Tibial nerve (tissue), 4 donors: ENCODE data around the gene FCER1G. TPM values are rescaled to one million over a fixed set of nuclear protein-coding genes. Genes with fewer than 3 reads are reported as not detected.

ENCODE experiments used
- DNase-seq, 2 donors: peaks; one replicate each; pipeline ENCODE4 v3.0.0-alpha.2; 2019; ENCODE audit warnings: low spot score in 2 of 2
- H3K27ac ChIP-seq, 4 donors: fragments of 200-600 bp; sonication (generic) in 3 of 4; one replicate each; pipeline ENCODE4 v1.5.1; 2017 to 2019; ENCODE audit warnings: mild to moderate bottlenecking in 1 of 4
- H3K27me3 ChIP-seq, 2 donors: fragments of 200-600 bp; sonication (generic) in 1 of 2; one replicate each; pipeline versions ENCODE4 v1.5.1 to v1.6.0; 2017 to 2019
- H3K36me3 ChIP-seq, 3 donors: fragments of 200-600 bp; sonication (generic); one replicate each; pipeline ENCODE4 v1.5.1; 2018 to 2019
- H3K4me1 ChIP-seq, 4 donors: fragments of 200-600 bp; sonication (generic) in 3 of 4; one replicate each; pipeline ENCODE4 v1.5.1; 2017 to 2019
- H3K4me3 ChIP-seq, 4 donors: fragments of 200-600 bp; sonication (generic) in 3 of 4; one replicate each; pipeline ENCODE4 v1.5.1; 2017 to 2019; ENCODE audit warnings: mild to moderate bottlenecking in 1 of 4, moderate library complexity in 1 of 4
- H3K9me3 ChIP-seq, 4 donors: fragments of 200-600 bp; sonication (generic) in 3 of 4; one replicate each; pipeline ENCODE4 v1.5.1; 2017 to 2019
- EP300 ChIP-seq, 2 donors: sonication (generic); formaldehyde crosslinking; IDR thresholded peaks; one replicate each; pipeline ENCODE4 v1.6.1; 2017; ENCODE audit warnings: antibody characterized with exemption in 2 of 2, mild to moderate bottlenecking in 1 of 2
- POLR2A ChIP-seq, 2 donors: fragments of 450-650 bp; IDR thresholded peaks; one replicate each; pipeline ENCODE4 v1.6.1; 2017; ENCODE audit warnings: antibody characterized with exemption in 2 of 2, mild to moderate bottlenecking in 2 of 2, moderate library complexity in 2 of 2
- WGBS, 2 donors: methylation state at CpG; one replicate each; pipeline ENCODE4 v1.1.5; 2018; 5-methylcytosine and 5-hydroxymethylcytosine counted together
- total RNA-seq, 4 donors: library from RNA; depleted of rRNA; stranded (reverse); fragments of >200 nt; gene quantifications; one replicate each; pipeline ENCODE4 v1.1.0, GENCODE V29; 2016
- TF ChIP-seq, protein P1 (sequence below), 5 experiments: fragments of 200-600 bp in 3 of 5; fragments of 450-650 bp in 2 of 5; sonication (generic) in 3 of 5; IDR thresholded peaks; one replicate each; pipeline ENCODE4 v1.5.1; 2016 to 2019; ENCODE audit warnings: antibody characterized with exemption in 5 of 5, mild to moderate bottlenecking in 3 of 5, moderate library complexity in 2 of 5

The FCER1G gene
- total RNA-seq, 4 donors from 2014 or later = 40.6 to 190 (median 50.9) TPM

DNA sequence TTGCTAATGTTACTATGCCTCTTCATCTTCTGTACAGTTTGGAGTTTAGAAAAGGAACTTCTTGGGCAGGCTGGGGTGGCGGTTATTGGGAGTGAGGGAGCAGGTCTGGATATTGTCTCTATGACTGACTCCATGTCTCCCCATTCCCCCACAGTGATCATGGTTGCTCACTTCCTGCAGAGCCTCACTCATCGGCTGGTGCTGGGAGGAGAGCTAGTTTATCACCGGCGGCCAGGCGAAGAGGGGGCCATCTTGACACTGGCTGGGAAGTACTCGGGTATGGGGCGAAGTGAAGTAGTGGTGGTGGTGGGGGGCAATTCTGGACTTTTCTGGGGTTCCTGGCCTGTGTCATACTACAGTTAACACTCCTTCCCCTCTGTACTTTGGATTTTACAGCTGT, 12.9 kb downstream of the FCER1G start:
- H3K27me3 ChIP-seq = no peaks in the 10 kb centered on the region
- H3K4me3 ChIP-seq = no peak overlapping the region
- H3K27ac ChIP-seq = peak overlapping the region in 1 of 4 donors; percentile 29
- H3K9me3 ChIP-seq = no peaks in the 10 kb centered on the region
- no peak for TF ChIP-seq POLR2A (IDR thresholded peaks at IDR 0.05)
- peaks cover 0 to 30% (median 0%) of the 10 kb centered on the region in 3 donors for H3K36me3 ChIP-seq
- WGBS, 2 donors = 86 to 87% methylated on average over 7 of the region's 7 CpGs
- DNase-seq = no peak
- peaks cover 5 to 27% (median 18%) of the 10 kb centered on the region in 4 donors for H3K4me1 ChIP-seq

DNA sequence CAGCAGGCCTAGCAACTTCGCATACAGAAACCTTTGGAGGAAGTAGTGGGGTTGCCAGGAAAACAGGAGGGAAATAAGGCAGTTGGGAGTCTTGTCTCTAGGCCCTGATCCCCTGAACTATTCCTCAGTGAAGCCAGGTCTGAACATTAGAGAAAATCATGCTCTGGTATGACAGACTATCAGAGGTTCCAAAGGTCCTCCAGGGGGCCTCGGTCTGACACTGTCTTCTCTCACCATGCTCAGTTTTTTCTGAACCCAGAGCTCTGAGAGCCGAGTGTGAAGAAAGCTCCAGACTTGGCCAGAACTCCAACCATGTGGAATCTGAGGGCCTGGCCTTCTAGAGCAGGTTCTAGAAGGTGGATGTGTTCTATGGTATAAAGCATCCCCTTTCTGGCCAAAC, 14.8 kb downstream of the FCER1G start:
- Histone ChIP-seq H3K4me3 (no peak overlapping the region), H3K27me3 (no peaks in the 10 kb centered on the region), H3K4me1 (peaks cover 5 to 26% (median 18%) of the 10 kb centered on the region in 4 donors), H3K9me3 (no peaks in the 10 kb centered on the region), H3K36me3 (peaks cover 0 to 30% (median 0%) of the 10 kb centered on the region in 3 donors), H3K27ac (no peak overlapping the region)
- TF ChIP-seq, protein P1, sequence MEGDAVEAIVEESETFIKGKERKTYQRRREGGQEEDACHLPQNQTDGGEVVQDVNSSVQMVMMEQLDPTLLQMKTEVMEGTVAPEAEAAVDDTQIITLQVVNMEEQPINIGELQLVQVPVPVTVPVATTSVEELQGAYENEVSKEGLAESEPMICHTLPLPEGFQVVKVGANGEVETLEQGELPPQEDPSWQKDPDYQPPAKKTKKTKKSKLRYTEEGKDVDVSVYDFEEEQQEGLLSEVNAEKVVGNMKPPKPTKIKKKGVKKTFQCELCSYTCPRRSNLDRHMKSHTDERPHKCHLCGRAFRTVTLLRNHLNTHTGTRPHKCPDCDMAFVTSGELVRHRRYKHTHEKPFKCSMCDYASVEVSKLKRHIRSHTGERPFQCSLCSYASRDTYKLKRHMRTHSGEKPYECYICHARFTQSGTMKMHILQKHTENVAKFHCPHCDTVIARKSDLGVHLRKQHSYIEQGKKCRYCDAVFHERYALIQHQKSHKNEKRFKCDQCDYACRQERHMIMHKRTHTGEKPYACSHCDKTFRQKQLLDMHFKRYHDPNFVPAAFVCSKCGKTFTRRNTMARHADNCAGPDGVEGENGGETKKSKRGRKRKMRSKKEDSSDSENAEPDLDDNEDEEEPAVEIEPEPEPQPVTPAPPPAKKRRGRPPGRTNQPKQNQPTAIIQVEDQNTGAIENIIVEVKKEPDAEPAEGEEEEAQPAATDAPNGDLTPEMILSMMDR (IDR thresholded peaks at IDR 0.05) = no peak
- TF ChIP-seq POLR2A (IDR thresholded peaks at IDR 0.05) (no peak), EP300 (IDR thresholded peaks at IDR 0.05) (no peak)
- DNase-seq = no peak
- WGBS, 2 donors = 54 to 65% methylated on average over 3 of the region's 3 CpGs

DNA sequence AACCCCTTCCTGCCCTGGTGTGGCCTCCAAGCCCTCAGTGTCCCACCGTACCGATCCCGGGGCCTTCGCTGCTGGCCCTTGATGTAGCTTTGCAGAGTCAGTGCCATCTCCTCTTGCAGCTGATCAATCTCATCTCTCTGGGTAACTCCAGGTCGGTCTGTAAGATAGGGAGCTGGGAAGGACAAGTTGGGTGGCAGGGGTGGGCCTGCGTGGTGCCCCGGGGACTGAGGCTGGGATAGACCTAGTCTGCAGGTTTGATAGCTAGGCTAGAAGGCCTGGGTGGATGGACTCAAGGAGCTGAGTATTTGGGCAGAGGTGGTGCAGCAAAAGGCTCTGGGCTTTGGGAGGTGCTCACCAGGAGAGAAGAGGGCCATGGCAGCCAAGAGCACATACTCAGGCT, 15.7 kb downstream of the FCER1G start:
- WGBS, 2 donors = 94 to 95% methylated on average over 7 of the region's 7 CpGs
- Histone ChIP-seq H3K36me3 (peaks cover 0 to 30% (median 0%) of the 10 kb centered on the region in 3 donors), H3K4me3 (no peak overlapping the region), H3K9me3 (no peaks in the 10 kb centered on the region), H3K4me1 (peaks cover 5 to 20% (median 12%) of the 10 kb centered on the region in 4 donors), H3K27ac (no peak overlapping the region), H3K27me3 (no peaks in the 10 kb centered on the region)
- TF ChIP-seq EP300 (IDR thresholded peaks at IDR 0.05) (no peak), POLR2A (IDR thresholded peaks at IDR 0.05) (no peak)
- TF ChIP-seq, protein P1 (IDR thresholded peaks at IDR 0.05) = no peak
- DNase-seq = no peak

DNA sequence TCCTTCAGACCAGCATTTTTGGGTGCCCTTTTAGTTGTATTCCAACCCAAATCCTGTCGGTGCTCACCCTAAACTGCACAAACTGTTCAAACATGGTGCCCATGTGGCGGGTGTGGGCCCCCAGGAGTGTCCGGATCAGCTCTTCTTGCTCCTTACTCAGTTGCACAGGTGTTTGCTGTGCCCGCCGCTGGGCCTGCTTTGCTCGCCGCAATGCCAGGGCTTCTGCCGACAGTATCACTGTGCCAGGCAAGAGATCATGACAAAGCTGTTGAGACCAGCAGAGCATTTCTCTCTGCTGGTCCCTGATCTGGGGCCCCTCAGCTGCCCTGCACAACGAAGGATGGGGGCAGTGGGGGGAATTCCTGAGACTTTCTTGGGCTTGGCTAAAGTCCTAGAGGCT, 18.0 kb downstream of the FCER1G start:
- DNase-seq = no peak
- WGBS, 2 donors = 81 to 89% methylated on average over 9 of the region's 9 CpGs

DNA sequence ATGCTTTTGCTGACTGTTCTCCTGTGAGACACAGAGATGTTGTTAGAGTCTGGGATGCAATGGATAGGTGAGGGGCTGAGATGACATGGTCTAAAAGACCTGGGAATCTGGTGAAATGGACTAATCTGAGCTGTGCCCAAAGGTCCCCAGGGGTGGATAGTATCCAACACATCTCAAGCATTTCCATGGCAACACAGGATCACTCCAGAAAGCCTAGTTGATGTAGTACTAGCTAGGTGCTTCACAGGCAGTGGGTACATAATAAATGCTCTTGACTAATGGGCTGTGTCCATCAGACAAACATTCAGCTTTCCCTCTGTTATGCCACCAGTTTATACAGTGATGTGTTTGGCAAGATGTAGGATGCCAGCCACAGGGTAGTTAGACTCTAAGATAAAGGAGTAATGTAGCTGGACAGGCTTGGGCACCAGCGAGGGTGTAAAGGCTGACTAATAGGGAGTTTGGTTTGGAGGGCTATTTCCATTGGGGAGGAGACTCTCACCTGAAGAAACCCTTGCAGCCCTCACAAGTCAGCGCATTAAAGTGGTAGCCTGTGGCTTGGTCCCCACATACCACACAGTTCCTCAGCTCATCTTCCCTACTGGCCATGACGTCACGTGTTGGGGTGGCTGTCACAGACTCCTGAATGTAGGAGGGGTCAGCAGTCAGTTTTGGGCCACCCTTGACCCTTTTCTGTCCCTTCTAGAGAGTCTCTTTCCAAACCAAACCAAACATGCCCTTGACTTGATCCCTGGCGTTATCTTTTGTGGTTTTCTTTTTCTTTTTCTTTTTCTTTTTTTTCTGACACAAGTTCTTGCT, 21.1 kb downstream of the FCER1G start:
- H3K27me3 ChIP-seq = no peaks in the 10 kb centered on the region
- H3K4me1 ChIP-seq = no peaks in the 10 kb centered on the region
- no peaks in the 10 kb centered on the region for H3K36me3 ChIP-seq
- H3K27ac ChIP-seq = no peak overlapping the region
- no peak overlapping the region for H3K4me3 ChIP-seq
- H3K9me3 ChIP-seq = no peaks in the 10 kb centered on the region
- no peak for TF ChIP-seq EP300 (IDR thresholded peaks at IDR 0.05)
- TF ChIP-seq, protein P1 (IDR thresholded peaks at IDR 0.05) = no peak
- TF ChIP-seq POLR2A (IDR thresholded peaks at IDR 0.05) = no peak
- WGBS, 2 donors = 79 to 80% methylated on average over 5 of the region's 5 CpGs
- no peak for DNase-seq

More for the DNA sequence above, 18.0 kb downstream of the FCER1G start:
- H3K4me1 ChIP-seq = no peaks in the 10 kb centered on the region
- H3K36me3 ChIP-seq = peaks cover 0 to 29% (median 0%) of the 10 kb centered on the region in 3 donors
- H3K27ac ChIP-seq = no peak overlapping the region
- TF ChIP-seq EP300 (IDR thresholded peaks at IDR 0.05) (no peak), POLR2A (IDR thresholded peaks at IDR 0.05) (no peak)
- TF ChIP-seq, protein P1 (IDR thresholded peaks at IDR 0.05) = no peak
- H3K27me3 ChIP-seq = no peaks in the 10 kb centered on the region
- no peak overlapping the region for H3K4me3 ChIP-seq
- H3K9me3 ChIP-seq = no peaks in the 10 kb centered on the region
